ENCODE measurements around the gene PUS3. TPM values are rescaled to one million over a fixed set of nuclear protein-coding genes. Genes with fewer than 3 reads are reported as not detected.
"Not testable (repeated sequence)": the region's sequence is repeated elsewhere in the genome, so short reads cannot be mapped to it uniquely, and the experiment has no call there.

PUS3 gene
- total RNA-seq, 1 donor from 2014 or later, result 14.3 TPM

- H3K4me3 Mint-ChIP-seq (ENCODE audit: unreplicated experiment), result no peak overlapping the region
- H3K36me3 Mint-ChIP-seq (ENCODE audit: low read depth, unreplicated experiment), result no peaks in the 10 kb centered on the region
- no peak overlapping the region for H3K27ac ChIP-seq (ENCODE audit: low read depth, low read length)
Measured at GRCh38 chr11:125918140-125918840, 15.3 kb upstream of the PUS3 start.

GRCh38 chr11:125916683-125917347, 13.8 kb upstream of the PUS3 start:
- Histone ChIP-seq H3K79me2 (ENCODE audit: insufficient read depth, low read length) (no peaks in the 10 kb centered on the region), H4K20me1 (ENCODE audit: insufficient read depth, low read length) (no peaks in the 10 kb centered on the region), H3K4me1 (ENCODE audit: insufficient read depth, low read length) (no peaks in the 10 kb centered on the region), H3K4me3 (ENCODE audit: insufficient read depth, low read depth, low read length) (no peak overlapping the region), H3K27ac (ENCODE audit: low read depth, low read length) (no peak overlapping the region), H3K9me3 (ENCODE audit: insufficient read depth, low read depth, low read length) (no peaks in the 10 kb centered on the region), H3K9ac (ENCODE audit: low read length) (no peak overlapping the region), H3K4me2 (ENCODE audit: low read length) (no peak overlapping the region), H3K27me3 (ENCODE audit: insufficient read depth, low read length) (peaks cover 22% of the 10 kb centered on the region), H2AFZ (ENCODE audit: low read depth, low read length) (no peak overlapping the region), H3K36me3 (ENCODE audit: insufficient read depth, low read length) (no peaks in the 10 kb centered on the region)
- FAIRE-seq, result no peak
- Mint-ChIP-seq H3K4me3 (ENCODE audit: unreplicated experiment) (no peak overlapping the region), H3K9me3 (ENCODE audit: unreplicated experiment) (no peaks in the 10 kb centered on the region), H3K4me1 (ENCODE audit: low read depth, unreplicated experiment) (no peaks in the 10 kb centered on the region), H3K36me3 (ENCODE audit: low read depth, unreplicated experiment) (no peaks in the 10 kb centered on the region), H3K27ac (ENCODE audit: unreplicated experiment) (no peak overlapping the region), H3K27me3 (ENCODE audit: low read depth, unreplicated experiment) (peaks cover 19% of the 10 kb centered on the region)
- no peak for DNase-seq (ENCODE audit: low read depth)
- TF ChIP-seq, protein P1, sequence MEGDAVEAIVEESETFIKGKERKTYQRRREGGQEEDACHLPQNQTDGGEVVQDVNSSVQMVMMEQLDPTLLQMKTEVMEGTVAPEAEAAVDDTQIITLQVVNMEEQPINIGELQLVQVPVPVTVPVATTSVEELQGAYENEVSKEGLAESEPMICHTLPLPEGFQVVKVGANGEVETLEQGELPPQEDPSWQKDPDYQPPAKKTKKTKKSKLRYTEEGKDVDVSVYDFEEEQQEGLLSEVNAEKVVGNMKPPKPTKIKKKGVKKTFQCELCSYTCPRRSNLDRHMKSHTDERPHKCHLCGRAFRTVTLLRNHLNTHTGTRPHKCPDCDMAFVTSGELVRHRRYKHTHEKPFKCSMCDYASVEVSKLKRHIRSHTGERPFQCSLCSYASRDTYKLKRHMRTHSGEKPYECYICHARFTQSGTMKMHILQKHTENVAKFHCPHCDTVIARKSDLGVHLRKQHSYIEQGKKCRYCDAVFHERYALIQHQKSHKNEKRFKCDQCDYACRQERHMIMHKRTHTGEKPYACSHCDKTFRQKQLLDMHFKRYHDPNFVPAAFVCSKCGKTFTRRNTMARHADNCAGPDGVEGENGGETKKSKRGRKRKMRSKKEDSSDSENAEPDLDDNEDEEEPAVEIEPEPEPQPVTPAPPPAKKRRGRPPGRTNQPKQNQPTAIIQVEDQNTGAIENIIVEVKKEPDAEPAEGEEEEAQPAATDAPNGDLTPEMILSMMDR (IDR thresholded peaks at IDR 0.05; ENCODE audit: insufficient read depth, low read depth, low read length), result no peak
- no peak for TF ChIP-seq EZH2 (IDR thresholded peaks at IDR 0.05; ENCODE audit: insufficient read depth, low read length)

More at GRCh38 chr11:125918140-125918840, 15.3 kb upstream of the PUS3 start:
- H3K27ac Mint-ChIP-seq (ENCODE audit: unreplicated experiment), result no peak overlapping the region
- H2AFZ ChIP-seq (ENCODE audit: low read depth, low read length), result no peak overlapping the region
- no peaks in the 10 kb centered on the region for H3K79me2 ChIP-seq (ENCODE audit: insufficient read depth, low read length)
- H3K4me1 Mint-ChIP-seq (ENCODE audit: low read depth, unreplicated experiment), result no peaks in the 10 kb centered on the region
- no peak overlapping the region for H3K4me2 ChIP-seq (ENCODE audit: low read length)
- H3K36me3 ChIP-seq (ENCODE audit: insufficient read depth, low read length), result no peaks in the 10 kb centered on the region
- H3K4me1 ChIP-seq (ENCODE audit: insufficient read depth, low read length), result no peaks in the 10 kb centered on the region
- H3K4me3 ChIP-seq (ENCODE audit: insufficient read depth, low read depth, low read length), result no peak overlapping the region
- no peak for TF ChIP-seq EZH2 (IDR thresholded peaks at IDR 0.05; ENCODE audit: insufficient read depth, low read length)
- TF ChIP-seq, protein P1 (IDR thresholded peaks at IDR 0.05; ENCODE audit: insufficient read depth, low read depth, low read length), result no peak
- no peaks in the 10 kb centered on the region for H3K9me3 ChIP-seq (ENCODE audit: insufficient read depth, low read depth, low read length)
- no peaks in the 10 kb centered on the region for H4K20me1 ChIP-seq (ENCODE audit: insufficient read depth, low read length)
- FAIRE-seq, result no peak
- H3K9ac ChIP-seq (ENCODE audit: low read length), result no peak overlapping the region
- H3K9me3 Mint-ChIP-seq (ENCODE audit: unreplicated experiment), result no peaks in the 10 kb centered on the region
- DNase-seq (ENCODE audit: low read depth), result no peak
- peaks cover 22% of the 10 kb centered on the region for H3K27me3 ChIP-seq (ENCODE audit: insufficient read depth, low read length)
- peaks cover 19% of the 10 kb centered on the region for H3K27me3 Mint-ChIP-seq (ENCODE audit: low read depth, unreplicated experiment)

DNA sequence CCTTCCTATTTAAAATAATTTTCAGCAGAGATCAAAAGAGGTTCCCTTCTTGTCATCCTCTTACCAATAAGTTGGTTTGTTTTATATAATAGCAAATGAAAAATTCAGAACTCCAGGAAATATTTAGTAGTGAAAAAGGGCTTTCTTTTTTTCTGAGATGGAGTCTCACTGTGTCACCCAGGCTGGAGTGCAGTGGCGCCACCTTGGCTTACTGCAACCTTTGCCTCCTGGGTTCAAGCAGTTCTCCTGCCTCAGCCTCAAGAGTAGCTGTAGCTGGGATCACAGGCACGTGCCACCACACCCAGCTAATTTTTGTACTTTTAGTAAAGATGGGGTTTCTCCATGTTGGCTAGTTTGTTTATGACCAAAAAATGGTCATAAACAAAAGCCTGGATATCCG, 11.6 kb upstream of the PUS3 start:
- not testable (repeated sequence) for DNase-seq (ENCODE audit: low read depth); H3K9me3 ChIP-seq (ENCODE audit: insufficient read depth, low read depth, low read length); H3K36me3 ChIP-seq (ENCODE audit: insufficient read depth, low read length); H2AFZ ChIP-seq (ENCODE audit: low read depth, low read length); H3K27ac ChIP-seq (ENCODE audit: low read depth, low read length); H3K36me3 Mint-ChIP-seq (ENCODE audit: low read depth, unreplicated experiment); H3K4me3 Mint-ChIP-seq (ENCODE audit: unreplicated experiment); H3K4me3 ChIP-seq (ENCODE audit: insufficient read depth, low read depth, low read length); H3K9ac ChIP-seq (ENCODE audit: low read length); H3K4me1 ChIP-seq (ENCODE audit: insufficient read depth, low read length); H3K9me3 Mint-ChIP-seq (ENCODE audit: unreplicated experiment); FAIRE-seq; H3K4me2 ChIP-seq (ENCODE audit: low read length); H3K79me2 ChIP-seq (ENCODE audit: insufficient read depth, low read length); H3K27ac Mint-ChIP-seq (ENCODE audit: unreplicated experiment); H3K4me1 Mint-ChIP-seq (ENCODE audit: low read depth, unreplicated experiment); H4K20me1 ChIP-seq (ENCODE audit: insufficient read depth, low read length)
- peaks cover 19% of the 10 kb centered on the region for H3K27me3 Mint-ChIP-seq (ENCODE audit: low read depth, unreplicated experiment)
- peaks cover 22% of the 10 kb centered on the region for H3K27me3 ChIP-seq (ENCODE audit: insufficient read depth, low read length)

Measured in astrocyte (in vitro differentiated cells and primary cell).